ENCODE measurements around the gene FNBP1L.
A peak's percentile ranks its signal among the peaks of the same experiment; 100 is the strongest.

The FNBP1L gene

DNA sequence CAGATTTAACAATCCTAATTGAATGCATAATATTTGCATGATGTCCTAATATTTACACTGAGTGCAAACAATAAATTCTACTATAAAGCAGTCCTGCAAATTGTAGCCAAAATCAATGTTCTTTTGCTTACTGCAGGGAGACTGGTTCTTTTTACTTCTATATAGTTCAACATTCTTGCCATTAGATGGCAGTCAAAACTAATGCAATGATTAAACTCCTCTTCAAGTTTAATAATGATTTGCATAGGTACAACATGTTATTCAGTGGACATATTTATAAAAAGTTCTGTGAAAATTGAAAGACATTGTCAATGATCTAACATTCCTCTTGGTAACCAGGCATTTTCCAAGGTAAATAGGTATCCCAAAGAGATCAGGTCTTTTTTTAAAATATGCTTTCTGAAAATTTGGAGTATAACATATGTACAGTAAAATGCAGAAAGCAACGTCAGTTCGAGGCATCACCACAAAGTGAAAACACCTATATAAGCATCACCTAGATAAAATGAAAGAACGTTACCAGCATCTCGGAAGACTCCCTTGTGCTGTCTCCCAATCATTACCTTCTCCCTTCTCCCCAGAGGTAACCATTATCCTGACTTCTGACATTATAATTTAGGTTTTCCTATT lies 9.8 kb upstream of the FNBP1L start:
- TF ChIP-seq SP7 (tag by site-specific recombination; IDR thresholded peaks at IDR 0.05), result peak; percentile 36; the same call in 1 of the 2 replicates
- peak; percentile 91 for TF ChIP-seq ZNF654 (tag by site-specific recombination; IDR thresholded peaks at IDR 0.05; ENCODE audit: low read depth)
- TF ChIP-seq ZNF501 (tag by site-specific recombination; IDR thresholded peaks at IDR 0.05), result 0 out of 2 replicates have a peak, but pooled peaks have one; percentile 45
- peak; percentile 74 for TF ChIP-seq ZNF2 (tag by site-specific recombination; IDR thresholded peaks at IDR 0.05)
- TF ChIP-seq ZNF280D (tag by site-specific recombination; IDR thresholded peaks at IDR 0.05), result no peak
- TF ChIP-seq, protein P1, sequence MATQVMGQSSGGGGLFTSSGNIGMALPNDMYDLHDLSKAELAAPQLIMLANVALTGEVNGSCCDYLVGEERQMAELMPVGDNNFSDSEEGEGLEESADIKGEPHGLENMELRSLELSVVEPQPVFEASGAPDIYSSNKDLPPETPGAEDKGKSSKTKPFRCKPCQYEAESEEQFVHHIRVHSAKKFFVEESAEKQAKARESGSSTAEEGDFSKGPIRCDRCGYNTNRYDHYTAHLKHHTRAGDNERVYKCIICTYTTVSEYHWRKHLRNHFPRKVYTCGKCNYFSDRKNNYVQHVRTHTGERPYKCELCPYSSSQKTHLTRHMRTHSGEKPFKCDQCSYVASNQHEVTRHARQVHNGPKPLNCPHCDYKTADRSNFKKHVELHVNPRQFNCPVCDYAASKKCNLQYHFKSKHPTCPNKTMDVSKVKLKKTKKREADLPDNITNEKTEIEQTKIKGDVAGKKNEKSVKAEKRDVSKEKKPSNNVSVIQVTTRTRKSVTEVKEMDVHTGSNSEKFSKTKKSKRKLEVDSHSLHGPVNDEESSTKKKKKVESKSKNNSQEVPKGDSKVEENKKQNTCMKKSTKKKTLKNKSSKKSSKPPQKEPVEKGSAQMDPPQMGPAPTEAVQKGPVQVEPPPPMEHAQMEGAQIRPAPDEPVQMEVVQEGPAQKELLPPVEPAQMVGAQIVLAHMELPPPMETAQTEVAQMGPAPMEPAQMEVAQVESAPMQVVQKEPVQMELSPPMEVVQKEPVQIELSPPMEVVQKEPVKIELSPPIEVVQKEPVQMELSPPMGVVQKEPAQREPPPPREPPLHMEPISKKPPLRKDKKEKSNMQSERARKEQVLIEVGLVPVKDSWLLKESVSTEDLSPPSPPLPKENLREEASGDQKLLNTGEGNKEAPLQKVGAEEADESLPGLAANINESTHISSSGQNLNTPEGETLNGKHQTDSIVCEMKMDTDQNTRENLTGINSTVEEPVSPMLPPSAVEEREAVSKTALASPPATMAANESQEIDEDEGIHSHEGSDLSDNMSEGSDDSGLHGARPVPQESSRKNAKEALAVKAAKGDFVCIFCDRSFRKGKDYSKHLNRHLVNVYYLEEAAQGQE (tag by site-specific recombination; IDR thresholded peaks at IDR 0.05), result no peak
- ChIA-PET CTCF (interaction anchor here (0.6 to 2.0 kb wide), 12 partner anchors 7 to 472 kb away, joined by 3 to 8 read pairs (median 3); no protein-coding TSS in a partner anchor), POLR2A (no interaction called here)
- Histone ChIP-seq H3K4me3 (ENCODE audit: low read depth, low read length) (no peak overlapping the region), H3K36me3 (ENCODE audit: control insufficient read depth in 2 of 2, insufficient read depth in 1 of 2, low read length in 2 of 2) (no peaks in the 10 kb centered on the region), H3K27ac (ENCODE audit: extremely low read depth, low read depth, low read length) (no peak overlapping the region), H3K9me3 (ENCODE audit: control insufficient read depth, insufficient read depth, low read depth, low read length) (no peaks in the 10 kb centered on the region), H3K4me1 (ENCODE audit: control insufficient read depth, insufficient read depth, low read length) (no peaks in the 10 kb centered on the region)

GRCh38 chr1:93438716-93439115 lies 9.2 kb upstream of the FNBP1L start:
- ChIA-PET CTCF (interaction anchor here (0.6 to 1.0 kb wide), 9 partner anchors 8 to 435 kb away, joined by 3 to 5 read pairs (median 3); no protein-coding TSS in a partner anchor), POLR2A (no interaction called here)
- no peaks in the 10 kb centered on the region for H3K9me3 ChIP-seq (ENCODE audit: control insufficient read depth, insufficient read depth, low read depth, low read length)
- H3K4me3 ChIP-seq (ENCODE audit: low read depth, low read length), result no peak overlapping the region
- no peak for TF ChIP-seq ZNF621 (tag by site-specific recombination; IDR thresholded peaks at IDR 0.05)
- TF ChIP-seq PRDM4 (tag by site-specific recombination; IDR thresholded peaks at IDR 0.05), result no peak
- TF ChIP-seq PRDM10 (tag by site-specific recombination; IDR thresholded peaks at IDR 0.05), result no peak
- no peak for TF ChIP-seq ZNF146 (tag by site-specific recombination; IDR thresholded peaks at IDR 0.05)
- no peak for TF ChIP-seq ZNF658 (tag by site-specific recombination; IDR thresholded peaks at IDR 0.05)
- TF ChIP-seq SP3 (tag by site-specific recombination; IDR thresholded peaks at IDR 0.05), result no peak
- TF ChIP-seq ZNF354C (tag by site-specific recombination; IDR thresholded peaks at IDR 0.05; ENCODE audit: borderline replicate concordance, low read depth), result no peak
- no peak overlapping the region for H3K27ac ChIP-seq (ENCODE audit: extremely low read depth, low read depth, low read length)
- no peaks in the 10 kb centered on the region for H3K36me3 ChIP-seq (ENCODE audit: control insufficient read depth in 2 of 2, insufficient read depth in 1 of 2, low read length in 2 of 2)
- H3K4me1 ChIP-seq (ENCODE audit: control insufficient read depth, insufficient read depth, low read length), result no peaks in the 10 kb centered on the region
